Embryonic facial prominence (tissue), 1 donor: ENCODE results near the gene POLD3.
"Not testable (repeated sequence)": the region's sequence is repeated elsewhere in the genome, so short reads cannot be mapped to it uniquely, and the experiment has no call there.

Source experiments
- DNase-seq: peaks from one replicate; pipeline ENCODE4 v3.0.0-alpha.2; 2016; ENCODE audit errors: extremely low spot score

The POLD3 gene

GRCh38 chr11:74638869-74639268 is 46.5 kb downstream of the POLD3 start:
- no peak for DNase-seq

- DNase-seq: no peak
Observed at GRCh38 chr11:74639533-74639932, 47.2 kb downstream of the POLD3 start.

DNA sequence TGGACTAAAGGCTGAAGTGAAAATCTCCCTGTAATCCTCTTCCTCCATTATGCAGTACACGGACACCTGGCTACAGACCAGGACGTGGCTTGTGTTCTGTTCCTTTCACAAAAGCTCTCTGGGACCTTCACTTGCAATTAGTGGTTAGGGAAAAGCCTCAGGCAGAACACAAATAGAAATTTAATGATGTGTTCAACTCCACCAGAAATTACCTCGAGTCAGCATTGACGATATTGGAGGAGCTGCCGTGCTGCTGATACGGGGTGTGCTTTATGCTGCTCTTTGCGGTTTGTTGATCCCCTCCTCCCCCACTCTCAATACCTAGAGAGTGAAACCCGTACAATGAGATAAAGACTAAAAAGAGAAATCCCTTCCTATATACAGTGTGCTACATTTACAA is 48.9 kb downstream of the POLD3 start:
- DNase-seq: no peak

GRCh38 chr11:74641905-74642304 is 49.5 kb downstream of the POLD3 start:
- no peak for DNase-seq

DNA sequence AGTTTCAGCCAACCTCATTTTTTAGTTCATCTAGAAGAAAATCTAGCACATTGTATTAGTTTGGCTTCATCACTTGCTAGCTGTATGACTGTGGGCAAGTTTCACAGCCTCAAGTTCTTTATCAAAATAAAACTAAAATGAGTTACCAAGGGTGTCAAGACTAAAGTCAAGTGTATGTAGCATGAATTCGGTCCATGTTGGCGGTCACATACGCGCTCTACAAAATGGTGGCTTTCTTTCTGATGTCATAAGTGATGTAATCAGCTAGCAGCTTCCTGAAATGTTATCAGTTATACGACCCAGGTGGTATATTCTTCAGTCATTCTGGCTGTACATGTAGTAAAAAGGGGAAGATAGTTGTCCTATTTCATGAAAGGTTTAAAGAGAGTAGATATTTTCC is 50.5 kb downstream of the POLD3 start:
- no peak for DNase-seq

GRCh38 chr11:74644081-74644480 is 51.7 kb downstream of the POLD3 start:
- DNase-seq: no peak

- no peak for DNase-seq
Observed at GRCh38 chr11:74646215-74646614, 53.8 kb downstream of the POLD3 start.

DNA sequence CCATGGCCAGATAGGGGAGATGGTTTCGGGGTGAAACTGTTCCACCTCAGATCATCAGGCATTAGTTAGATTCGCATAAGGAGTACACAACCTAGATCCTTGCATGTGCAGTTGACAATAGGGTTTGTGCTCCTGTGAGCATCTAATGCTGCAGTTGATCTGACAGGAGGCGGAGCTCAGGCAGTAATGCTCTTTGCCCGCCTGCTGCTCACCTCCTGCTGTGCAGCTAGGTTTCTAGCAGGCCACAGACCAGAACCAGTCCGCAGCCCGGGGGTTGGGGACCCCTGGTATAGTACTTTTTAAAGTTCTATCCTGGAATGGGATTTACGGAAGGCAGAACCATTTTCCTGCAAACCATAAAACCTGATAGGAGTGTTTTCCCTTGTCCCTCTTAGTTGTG is 54.6 kb downstream of the POLD3 start:
- DNase-seq: no peak

- no peak for DNase-seq
Observed at GRCh38 chr11:74647404-74647803, 55.0 kb downstream of the POLD3 start.

- DNase-seq: no peak
Observed at GRCh38 chr11:74647831-74648230, 55.4 kb downstream of the POLD3 start.

DNA sequence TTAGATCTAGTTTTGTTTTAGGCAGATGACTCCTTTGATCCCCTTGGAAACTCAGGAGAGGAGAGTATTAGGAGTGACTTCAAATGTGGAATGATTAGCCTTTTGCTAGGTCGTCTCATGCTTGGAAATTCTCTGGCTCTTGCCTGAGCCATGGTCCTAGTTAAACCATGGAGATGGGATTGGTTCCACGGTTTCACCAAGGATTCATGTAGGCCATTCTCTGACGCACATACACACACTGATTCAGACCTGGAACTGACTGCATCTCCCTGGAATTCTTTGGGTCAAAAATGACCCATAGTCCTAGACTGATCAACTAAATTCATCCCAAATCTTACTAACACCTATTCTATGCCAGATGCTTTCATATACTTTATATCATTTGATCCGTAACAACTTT is 56.5 kb downstream of the POLD3 start:
- DNase-seq: no peak

DNA sequence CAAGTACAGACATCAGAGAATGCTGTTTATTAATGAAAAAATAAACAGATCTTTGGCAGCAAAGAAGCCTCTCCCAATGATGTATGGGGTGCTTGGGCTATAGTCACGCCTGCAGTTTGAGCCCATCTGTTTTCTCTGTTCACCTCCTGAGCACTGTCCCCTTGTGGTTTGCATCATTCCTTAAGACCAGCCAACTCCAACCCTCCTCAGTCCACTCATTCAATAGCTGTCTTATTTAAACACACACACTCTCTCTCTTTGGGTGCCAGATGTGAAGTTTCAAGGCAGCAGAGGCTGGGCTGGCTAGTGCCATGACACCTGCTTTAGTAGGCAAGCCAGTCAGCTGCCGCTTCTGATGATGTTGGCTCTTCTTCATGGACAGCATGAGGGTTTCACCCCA is 58.1 kb downstream of the POLD3 start:
- DNase-seq: no peak

GRCh38 chr11:74654976-74655375 is 62.6 kb downstream of the POLD3 start:
- DNase-seq: no peak

- not testable (repeated sequence) for DNase-seq
Observed at GRCh38 chr11:74659124-74659523, 66.7 kb downstream of the POLD3 start.

DNA sequence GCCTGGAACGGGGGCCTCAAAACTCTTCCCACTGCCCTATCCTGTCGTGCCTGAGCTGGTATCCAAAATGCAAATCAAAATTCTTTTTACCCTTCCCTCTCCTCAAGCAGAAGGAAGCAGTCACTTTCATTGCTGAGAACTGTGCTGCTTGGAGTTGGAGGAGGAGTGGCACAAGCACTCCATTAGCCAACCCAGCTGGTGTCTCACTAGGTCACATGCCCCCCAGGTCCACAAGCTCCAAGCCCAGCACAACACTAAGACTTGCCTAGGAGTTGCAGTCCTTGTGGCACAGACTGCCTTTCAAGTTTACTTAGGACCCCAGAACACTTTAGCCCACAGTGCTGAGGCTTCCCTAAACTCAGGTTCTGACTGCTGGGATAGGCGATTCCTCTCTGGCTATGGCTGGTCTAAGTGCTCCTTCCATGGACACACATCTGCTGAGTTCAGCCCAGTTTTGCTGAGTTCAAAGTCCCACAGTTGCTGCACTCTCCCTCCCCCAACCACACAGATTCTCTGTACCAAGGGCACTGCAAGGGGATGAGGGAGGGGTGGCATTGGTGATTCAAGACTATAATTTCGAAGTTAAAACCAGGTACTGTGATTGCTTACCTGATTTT is 70.2 kb downstream of the POLD3 start:
- DNase-seq: no peak

DNA sequence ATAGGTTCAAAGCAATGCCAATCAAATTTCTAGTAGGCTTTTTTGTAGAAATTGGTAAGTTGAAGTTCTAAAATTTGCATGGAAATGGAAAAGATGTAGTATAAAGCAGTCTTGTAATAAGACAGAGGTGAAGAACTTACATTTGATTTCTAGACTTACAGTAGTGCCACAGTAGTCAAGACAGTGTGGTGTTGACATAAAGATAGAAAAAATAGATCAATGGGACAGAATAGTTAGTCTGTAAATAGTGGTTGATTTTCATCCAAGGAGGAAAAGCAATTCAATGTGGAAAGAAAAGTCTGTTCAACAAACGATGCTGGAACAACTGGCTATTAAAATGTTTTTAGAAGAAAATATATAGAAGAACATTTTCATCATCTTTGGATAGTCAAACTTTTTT is 70.9 kb downstream of the POLD3 start:
- DNase-seq: no peak

DNA sequence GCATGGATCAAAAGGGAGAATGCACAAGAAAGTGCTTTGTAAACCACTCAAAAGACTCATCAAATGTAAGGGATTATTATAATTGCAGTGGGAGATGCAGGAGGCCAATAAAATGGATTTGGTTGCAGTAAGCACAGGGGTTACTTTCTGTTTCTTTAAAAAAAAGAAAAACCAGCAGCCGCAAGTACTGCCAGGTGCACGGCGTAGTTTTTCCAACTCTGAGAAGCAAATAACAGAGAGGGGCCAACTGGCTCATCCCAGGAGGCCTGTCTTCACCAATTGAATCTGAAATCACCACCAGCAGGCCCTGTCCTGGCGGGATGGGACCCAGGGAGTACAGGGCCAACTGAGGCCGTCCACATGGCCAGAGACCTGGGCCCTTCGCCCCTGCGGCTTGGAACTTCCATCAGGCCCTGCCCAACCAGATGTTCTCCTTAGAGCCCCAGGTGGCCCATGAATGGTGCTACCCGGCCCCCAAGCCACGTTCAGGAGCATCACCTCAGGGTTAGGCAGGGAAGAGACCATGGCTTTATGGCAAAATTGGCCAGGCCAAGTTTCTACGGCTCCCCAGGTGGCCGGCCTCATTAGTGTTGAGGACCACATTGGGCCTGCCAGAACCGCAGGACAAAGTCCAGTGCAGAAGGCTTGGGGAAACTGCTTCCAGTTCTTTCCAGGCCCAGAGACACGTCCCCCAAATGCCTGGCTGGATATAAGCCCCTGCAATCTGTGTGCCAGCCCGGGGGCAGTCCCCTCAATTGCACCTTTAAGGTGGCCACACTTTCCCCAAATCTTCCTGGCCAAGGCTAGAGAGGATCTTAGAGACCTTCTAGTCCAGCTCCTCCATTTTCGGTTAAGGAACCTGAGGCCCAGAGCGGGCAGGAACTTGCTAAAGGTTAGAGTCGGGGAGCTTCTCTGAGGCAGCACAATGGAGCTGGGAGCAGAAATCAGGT is 77.1 kb downstream of the POLD3 start:
- no peak for DNase-seq

DNA sequence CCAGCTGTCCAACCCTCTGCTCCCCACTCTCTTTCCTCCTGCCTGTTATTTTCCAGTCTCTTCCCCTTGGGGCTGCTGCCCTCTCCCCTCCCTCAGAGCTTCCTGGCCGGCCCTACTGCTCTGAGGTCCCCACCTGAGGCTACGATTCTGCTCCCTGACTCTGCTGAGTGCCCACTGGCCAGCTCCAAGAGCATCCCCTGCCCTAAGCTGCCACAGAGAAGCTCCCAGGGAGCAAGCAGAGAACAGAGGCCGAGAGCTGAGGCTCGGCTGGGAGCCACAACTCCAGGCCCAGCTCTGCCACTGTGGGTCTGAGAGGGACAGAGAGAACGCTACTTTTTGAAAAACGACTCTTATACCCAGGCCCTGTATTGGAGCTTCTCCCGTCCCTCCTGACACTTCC is 77.8 kb downstream of the POLD3 start:
- DNase-seq: no peak

GRCh38 chr11:74671520-74672196 is 79.3 kb downstream of the POLD3 start:
- no peak for DNase-seq

DNA sequence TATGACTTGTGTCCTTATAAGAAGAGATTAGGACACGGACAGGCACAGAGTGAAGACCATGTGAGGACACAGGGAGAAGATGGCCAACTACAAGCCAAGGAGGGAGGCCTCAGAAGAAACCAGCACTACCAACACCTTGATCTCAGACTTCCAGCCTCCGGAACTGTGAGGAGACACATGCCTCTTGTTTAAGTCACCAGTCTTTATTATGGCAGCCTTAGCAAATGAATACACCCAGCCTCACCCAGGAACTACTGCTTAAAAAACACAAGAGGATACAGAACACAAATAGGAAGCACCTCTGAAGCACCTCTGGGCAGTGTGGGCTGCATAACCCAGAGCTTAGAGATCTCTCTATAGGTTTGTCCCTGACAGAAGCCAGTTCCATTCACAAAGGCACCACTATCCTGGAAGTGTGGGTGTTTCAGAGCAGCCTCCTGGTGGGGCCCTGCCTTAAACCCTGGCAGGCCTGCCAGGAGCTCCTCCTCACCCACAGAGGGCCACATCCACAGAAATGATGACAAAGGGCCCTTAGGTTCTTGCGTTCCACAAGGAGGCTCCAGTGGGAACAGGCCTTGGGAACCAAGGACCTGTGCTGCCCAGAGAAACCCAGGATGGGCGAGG is 80.1 kb downstream of the POLD3 start:
- DNase-seq: no peak

DNA sequence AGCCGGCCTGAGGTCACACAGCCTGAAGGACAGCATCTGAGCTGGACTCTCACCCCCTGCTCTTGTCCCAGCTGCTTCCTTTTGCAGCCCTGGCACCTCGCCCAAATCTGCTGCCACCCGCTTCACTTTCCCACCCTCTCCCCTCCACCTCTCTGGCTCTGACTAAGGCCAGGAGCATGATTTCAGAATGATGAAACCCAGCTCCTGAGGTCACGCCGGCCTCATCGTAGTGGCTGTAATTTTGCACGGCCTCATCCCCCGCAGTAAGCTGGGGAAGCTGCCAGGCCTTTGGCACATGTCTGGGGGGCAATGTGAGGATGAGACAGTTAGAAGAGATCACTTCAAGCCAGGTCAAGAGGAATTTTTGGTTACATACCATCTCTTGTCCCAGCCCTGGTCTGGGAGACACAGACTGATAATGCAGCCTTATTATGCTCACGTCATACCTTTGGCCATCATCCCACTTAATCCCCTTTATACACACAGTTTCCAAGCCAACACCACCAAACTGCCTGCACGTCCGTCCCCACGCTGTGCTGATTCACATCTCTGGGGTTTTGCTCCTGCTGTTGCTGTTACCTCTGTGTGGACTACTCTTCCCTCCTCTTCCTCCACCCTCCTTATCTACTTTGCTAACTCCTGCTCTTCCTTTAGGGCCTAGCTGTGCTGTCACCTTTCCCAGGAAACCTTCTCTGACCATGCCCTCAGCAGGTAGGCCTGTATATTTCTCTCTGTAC is 80.7 kb downstream of the POLD3 start:
- no peak for DNase-seq
